Measurements from ENCODE around the gene LRPAP1.
"Not testable (repeated sequence)": the region's sequence is repeated elsewhere in the genome, so short reads cannot be mapped to it uniquely, and the experiment has no call there.

Gene LRPAP1, protein sequence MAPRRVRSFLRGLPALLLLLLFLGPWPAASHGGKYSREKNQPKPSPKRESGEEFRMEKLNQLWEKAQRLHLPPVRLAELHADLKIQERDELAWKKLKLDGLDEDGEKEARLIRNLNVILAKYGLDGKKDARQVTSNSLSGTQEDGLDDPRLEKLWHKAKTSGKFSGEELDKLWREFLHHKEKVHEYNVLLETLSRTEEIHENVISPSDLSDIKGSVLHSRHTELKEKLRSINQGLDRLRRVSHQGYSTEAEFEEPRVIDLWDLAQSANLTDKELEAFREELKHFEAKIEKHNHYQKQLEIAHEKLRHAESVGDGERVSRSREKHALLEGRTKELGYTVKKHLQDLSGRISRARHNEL

DNA sequence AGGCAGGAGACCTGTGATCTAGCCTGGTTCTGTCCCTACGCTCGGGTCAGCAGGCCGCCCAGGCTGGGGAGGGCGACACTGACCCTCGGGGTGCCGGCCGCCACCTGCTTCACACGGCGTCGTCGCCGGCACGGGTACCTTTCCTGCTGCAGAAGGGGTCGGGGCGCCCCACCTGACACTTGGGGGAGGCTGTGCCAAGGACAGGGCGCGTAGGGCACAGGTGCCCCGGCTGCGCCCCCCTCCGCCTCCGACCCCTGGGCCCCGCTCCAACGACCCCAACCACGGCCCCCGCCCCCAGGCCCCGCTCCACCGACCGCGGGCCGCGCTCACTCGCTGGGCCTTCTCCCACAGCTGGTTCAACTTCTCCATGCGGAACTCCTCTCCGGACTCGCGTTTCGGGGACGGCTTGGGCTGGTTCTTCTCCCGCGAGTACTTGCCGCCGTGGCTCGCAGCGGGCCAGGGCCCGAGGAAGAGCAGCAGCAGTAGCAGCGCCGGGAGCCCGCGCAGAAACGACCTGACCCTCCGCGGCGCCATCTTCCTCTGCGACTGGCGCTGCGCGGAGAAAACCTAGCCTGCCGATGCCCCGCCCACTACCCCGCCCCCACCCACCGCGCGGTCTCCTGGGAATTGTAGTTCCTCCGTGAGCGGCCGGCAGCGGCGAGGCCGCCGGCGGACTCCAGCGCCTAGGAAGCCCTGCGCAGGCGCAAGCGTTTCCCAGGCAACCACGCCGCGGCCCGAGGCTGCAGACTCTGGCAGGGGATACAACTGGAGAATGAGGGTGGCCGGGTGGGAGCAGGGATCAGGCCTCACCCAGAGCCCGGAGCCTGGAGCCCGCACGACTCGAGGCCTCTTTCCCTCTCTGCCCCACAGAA lies at the start of gene LRPAP1:
TSS of gene LRPAP1 (minus strand) at position 544 of the 872 bp plus-strand sequence. CDS start at position 534, 10 bp downstream.
- TF ChIP-seq, protein P1, sequence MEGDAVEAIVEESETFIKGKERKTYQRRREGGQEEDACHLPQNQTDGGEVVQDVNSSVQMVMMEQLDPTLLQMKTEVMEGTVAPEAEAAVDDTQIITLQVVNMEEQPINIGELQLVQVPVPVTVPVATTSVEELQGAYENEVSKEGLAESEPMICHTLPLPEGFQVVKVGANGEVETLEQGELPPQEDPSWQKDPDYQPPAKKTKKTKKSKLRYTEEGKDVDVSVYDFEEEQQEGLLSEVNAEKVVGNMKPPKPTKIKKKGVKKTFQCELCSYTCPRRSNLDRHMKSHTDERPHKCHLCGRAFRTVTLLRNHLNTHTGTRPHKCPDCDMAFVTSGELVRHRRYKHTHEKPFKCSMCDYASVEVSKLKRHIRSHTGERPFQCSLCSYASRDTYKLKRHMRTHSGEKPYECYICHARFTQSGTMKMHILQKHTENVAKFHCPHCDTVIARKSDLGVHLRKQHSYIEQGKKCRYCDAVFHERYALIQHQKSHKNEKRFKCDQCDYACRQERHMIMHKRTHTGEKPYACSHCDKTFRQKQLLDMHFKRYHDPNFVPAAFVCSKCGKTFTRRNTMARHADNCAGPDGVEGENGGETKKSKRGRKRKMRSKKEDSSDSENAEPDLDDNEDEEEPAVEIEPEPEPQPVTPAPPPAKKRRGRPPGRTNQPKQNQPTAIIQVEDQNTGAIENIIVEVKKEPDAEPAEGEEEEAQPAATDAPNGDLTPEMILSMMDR (IDR thresholded peaks at IDR 0.05; ENCODE audit: insufficient read depth, low read length, poor library complexity, severe bottlenecking), result no peak
- peak within 1 kb of the TSS; percentile 77 for H3K4me3 ChIP-seq (replicated peaks; ENCODE audit: low read depth, low read length)
- no peaks in the 10 kb centered on the region for H3K27me3 ChIP-seq (replicated peaks; ENCODE audit: control insufficient read depth, insufficient read depth, low read length)
- peak; percentile 91 for DNase-seq (ENCODE audit: extremely low read depth, insufficient read length)
- H3K36me3 ChIP-seq (ENCODE audit: control insufficient read depth, insufficient read depth, low read length), result peaks cover 5% of the 10 kb centered on the region

DNA sequence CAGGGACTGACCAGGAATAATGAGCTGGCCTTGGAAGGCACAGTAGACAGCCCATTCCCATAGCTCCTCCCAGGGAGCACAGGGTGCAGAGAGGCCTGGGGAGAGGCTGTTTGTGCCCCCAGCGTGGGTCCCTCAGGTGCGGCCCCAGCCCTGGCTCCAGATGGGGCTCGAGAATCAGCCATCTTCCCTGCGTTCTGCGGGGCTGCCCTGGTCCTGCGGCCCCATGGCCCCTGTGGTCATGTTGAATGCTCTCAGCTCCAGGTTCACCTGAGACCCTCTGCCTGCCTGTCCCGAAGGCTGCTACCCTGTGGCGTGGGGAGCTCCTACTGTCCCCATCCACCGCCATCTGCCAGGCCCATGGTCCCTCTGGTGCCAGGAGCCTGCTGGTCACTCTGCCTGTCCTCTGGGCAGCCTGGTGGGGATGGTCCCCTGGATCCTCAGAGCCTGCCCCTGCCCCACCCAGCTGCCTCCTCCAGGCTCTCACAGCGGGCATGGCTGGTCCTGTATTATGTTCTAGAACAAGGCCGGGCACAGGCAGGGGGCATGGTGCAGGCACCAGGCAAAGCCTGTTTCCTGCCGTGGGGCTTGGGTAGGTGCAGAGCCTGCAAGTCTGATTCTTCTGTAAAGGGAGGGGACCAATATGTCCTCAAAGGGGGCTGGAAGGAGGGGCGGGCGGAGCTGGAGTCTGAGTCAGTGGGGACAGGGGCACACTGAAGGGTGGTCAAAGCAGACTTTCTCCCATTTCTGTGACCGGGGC lies 49.3 kb upstream of the LRPAP1 start:
- not testable (repeated sequence) for H3K36me3 ChIP-seq (ENCODE audit: control insufficient read depth, insufficient read depth, low read length); DNase-seq (ENCODE audit: extremely low read depth, insufficient read length); H3K4me3 ChIP-seq (replicated peaks; ENCODE audit: low read depth, low read length); H3K27me3 ChIP-seq (replicated peaks; ENCODE audit: control insufficient read depth, insufficient read depth, low read length)

DNA sequence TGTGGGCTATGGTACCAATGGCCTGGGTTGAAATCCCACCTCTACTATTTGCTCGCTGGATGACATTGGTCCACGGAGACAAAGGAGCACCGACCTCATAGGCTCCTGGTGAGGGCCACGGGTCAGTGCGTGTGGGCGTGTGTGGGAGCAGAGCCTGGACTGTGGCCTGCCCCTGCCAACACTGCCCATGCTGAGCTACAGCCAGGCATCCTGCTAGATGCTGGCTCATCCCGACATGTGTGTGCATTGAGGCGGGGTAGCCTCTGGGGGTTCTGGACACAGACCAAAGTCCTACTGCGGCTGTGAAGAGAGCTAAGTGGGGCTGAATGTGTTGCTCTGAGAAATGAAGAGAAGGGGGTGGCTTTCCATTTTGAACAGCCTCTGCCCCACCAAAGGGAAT lies 48.6 kb upstream of the LRPAP1 start:
- DNase-seq (ENCODE audit: extremely low read depth, insufficient read length); H3K27me3 ChIP-seq (replicated peaks; ENCODE audit: control insufficient read depth, insufficient read depth, low read length); H3K36me3 ChIP-seq (ENCODE audit: control insufficient read depth, insufficient read depth, low read length); H3K4me3 ChIP-seq (replicated peaks; ENCODE audit: low read depth, low read length): not testable (repeated sequence)

DNA sequence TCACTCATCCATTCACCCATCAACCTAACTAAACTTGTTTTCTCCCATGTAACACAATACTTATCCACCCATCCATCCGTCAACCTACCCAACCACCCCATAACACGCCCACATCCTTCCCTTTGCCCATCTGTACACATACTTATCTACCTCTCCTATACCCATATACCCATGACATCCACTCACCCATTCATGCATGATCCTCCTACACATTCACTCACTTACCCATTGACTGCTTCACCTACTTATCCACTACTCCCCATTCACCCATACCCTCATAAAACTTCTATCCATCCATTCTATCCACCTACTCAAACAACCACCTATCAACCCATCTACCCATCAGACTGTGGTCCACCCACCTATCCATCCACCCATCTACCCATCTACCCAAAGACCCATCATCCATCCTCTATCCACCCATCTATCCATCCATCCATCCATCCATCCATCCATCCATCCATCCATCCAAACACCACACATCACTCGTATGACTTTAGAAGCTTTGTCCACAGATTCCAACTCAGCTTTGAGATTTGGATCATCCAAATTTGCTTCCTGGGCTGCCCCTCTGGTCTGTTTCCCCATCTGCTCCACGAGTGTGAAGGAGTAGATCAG lies 46.4 kb upstream of the LRPAP1 start:
- H3K36me3 ChIP-seq (ENCODE audit: control insufficient read depth, insufficient read depth, low read length); H3K4me3 ChIP-seq (replicated peaks; ENCODE audit: low read depth, low read length); H3K27me3 ChIP-seq (replicated peaks; ENCODE audit: control insufficient read depth, insufficient read depth, low read length); DNase-seq (ENCODE audit: extremely low read depth, insufficient read length): not testable (repeated sequence)

DNA sequence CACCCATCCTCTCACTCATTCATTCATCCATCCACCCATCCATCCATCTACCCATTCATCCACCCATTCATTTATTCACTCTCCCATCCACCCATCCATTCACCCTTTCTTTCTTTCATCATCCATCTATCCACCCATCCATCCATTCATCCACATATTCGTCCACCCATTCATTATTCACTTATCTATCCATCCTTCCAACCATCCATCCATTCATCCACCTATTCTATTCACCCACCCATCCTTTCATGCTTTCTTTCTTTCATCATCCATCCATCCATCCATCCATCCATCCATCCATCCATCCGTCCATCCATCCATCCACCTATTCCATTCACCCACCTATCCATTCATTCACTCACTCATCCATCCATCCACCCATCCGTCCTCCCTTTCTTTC lies 45.8 kb upstream of the LRPAP1 start:
- H3K4me3 ChIP-seq (replicated peaks; ENCODE audit: low read depth, low read length); DNase-seq (ENCODE audit: extremely low read depth, insufficient read length); H3K27me3 ChIP-seq (replicated peaks; ENCODE audit: control insufficient read depth, insufficient read depth, low read length); H3K36me3 ChIP-seq (ENCODE audit: control insufficient read depth, insufficient read depth, low read length): not testable (repeated sequence)

DNA sequence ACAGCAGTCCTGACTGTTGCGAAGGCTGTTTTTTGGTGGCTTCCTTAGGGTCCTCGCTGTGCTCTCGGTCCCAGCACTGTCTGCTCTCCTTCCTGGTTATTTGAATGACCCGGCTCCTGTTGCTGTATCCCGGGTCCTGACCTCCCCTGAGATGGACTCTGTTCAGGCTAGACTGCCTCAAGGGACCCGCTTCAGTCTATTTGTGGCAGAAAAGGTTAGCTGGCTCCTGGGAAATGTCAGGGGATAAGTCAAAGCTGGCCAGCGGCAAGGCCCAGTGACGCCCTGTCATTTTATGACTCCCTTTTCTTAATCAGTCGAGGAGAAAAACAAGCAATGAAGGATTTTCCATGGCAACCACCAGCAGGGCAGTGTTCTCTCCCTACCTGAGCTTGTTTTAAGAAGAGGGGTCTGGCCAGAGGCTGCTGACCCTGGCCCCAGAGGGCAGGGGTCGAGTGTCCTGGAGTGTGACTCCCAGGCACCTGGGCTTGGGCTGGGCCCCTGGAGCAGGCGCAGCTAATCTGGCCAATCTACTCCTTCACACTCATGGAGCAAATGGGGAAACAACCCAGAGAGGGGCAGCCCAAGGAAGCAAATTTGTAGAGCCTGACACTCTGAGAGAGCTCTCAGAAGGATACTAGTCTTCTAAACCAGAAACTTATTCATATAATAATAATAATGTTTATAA lies 45.1 kb upstream of the LRPAP1 start:
- not testable (repeated sequence) for H3K4me3 ChIP-seq (replicated peaks; ENCODE audit: low read depth, low read length); DNase-seq (ENCODE audit: extremely low read depth, insufficient read length); H3K27me3 ChIP-seq (replicated peaks; ENCODE audit: control insufficient read depth, insufficient read depth, low read length); H3K36me3 ChIP-seq (ENCODE audit: control insufficient read depth, insufficient read depth, low read length)

DNA sequence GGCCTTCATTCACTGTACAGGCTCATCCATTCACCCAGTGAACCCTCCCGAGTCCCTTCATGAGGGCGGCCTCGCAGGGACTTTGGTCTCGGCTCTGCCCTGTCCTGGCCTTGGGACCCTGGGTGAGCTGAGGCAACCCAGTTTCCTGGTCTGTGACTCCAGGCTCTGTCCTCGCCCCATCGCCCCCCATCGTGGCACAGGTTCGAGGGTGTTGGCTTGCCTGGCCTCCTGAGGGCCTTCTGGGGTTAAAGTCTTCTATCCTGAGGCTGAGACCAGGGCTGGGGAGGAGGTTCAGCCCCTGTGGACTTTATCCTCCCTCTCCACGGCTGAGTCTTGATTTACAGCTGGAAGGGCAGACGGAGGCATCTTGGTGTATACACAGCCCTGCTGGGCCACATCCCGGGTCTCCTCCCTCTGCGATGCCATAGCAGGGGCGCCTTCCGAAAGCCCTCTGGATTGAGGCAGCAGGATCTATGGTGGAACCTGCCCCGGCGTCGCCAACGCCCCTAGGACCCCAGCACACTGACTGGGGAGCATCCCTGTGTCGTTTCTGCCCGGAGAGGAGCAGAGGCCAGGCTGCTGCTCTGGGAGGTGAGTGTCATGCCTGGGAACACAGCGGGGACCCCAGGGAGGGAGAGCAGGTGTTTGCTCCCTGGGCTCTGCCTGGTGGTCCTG lies 44.4 kb upstream of the LRPAP1 start:
- DNase-seq (ENCODE audit: extremely low read depth, insufficient read length); H3K36me3 ChIP-seq (ENCODE audit: control insufficient read depth, insufficient read depth, low read length); H3K27me3 ChIP-seq (replicated peaks; ENCODE audit: control insufficient read depth, insufficient read depth, low read length); H3K4me3 ChIP-seq (replicated peaks; ENCODE audit: low read depth, low read length): not testable (repeated sequence)

DNA sequence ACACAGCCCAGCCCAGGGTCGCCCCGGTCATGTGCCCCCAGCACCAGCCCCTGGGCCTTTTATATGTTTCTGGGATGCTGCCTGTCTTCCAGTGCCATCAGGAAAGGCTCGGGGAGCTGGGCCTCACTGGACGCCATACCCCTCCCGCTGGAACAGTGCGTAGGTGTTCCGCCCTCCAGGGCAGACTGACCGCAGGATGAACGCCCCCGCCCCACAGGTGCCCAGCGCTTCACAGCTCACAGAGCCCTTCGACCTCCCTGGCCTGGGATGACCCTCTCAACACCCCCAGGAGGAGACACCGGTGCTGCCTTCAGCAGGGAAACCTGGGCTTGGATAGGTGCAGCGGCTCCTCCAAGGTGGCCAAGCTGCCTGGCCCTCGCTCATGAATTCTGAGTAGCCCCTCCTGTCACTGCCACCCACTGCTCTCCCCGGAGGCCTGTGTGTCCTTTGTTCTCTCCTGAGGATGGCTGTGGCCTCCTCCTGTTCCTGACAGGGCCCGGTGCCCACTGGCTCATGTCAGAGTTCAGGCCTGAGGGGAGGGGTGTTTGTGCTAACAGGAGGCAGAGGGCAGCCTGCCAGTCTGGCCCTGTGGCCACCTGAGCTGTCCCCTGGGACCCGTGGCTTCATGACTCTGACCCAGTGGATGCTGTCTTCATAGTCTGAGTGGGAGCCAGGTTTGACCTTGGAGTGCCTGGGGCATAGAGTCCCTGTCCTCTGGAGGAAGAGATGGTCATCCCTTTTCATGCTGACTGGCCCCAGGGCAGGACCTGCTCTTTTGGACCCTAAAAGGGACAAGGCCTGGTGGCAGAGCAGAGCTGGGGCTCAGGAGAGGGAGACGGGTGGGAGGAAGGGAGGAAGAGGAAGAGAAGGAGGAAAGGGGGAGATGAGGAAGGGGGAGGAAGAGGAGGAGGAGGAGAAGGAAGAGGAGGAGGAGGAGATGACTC lies 43.5 kb upstream of the LRPAP1 start:
- not testable (repeated sequence) for H3K36me3 ChIP-seq (ENCODE audit: control insufficient read depth, insufficient read depth, low read length); H3K27me3 ChIP-seq (replicated peaks; ENCODE audit: control insufficient read depth, insufficient read depth, low read length); H3K4me3 ChIP-seq (replicated peaks; ENCODE audit: low read depth, low read length); DNase-seq (ENCODE audit: extremely low read depth, insufficient read length)

DNA sequence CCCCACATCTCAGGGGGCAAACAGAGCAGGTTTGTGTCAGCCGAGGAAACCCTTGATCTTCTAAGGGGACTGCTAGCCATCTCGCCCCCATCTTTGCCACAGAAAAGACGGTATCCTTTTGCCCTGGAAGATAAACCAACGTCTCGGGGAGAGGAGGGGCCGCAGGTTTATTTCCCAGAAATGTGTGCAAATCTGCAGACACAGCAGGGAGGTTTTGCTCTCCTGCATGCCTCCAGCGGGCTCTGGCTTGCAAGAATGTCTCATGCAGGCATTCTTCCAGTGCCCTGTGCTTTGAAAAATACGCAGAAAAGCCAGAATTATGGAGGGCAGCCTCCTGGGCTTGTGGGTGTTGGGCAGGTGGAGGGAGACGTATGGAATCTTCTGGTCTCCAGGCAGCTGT lies 42.6 kb upstream of the LRPAP1 start:
- H3K27me3 ChIP-seq (replicated peaks; ENCODE audit: control insufficient read depth, insufficient read depth, low read length); H3K36me3 ChIP-seq (ENCODE audit: control insufficient read depth, insufficient read depth, low read length); H3K4me3 ChIP-seq (replicated peaks; ENCODE audit: low read depth, low read length): not testable (repeated sequence)

DNA sequence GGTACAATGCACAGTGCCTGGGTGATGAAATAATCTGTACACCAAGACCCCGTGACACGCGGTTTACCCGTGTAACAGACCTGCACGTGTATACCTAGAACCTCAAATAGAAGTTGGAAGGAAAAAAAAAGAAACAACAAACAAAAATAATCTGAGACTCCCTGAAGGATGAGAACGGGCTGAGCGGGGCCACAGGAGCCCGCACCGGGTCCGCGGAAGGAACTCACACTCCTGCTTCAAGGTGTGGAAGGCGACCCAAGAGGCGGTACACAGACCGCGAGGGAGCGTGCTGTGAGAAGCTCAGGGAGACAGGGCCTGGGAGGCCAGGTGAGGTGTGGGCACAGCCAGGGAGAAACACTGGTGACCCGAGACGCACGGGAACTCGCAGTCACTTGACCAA lies 42.1 kb upstream of the LRPAP1 start:
- H3K27me3 ChIP-seq (replicated peaks; ENCODE audit: control insufficient read depth, insufficient read depth, low read length); H3K4me3 ChIP-seq (replicated peaks; ENCODE audit: low read depth, low read length); DNase-seq (ENCODE audit: extremely low read depth, insufficient read length): not testable (repeated sequence)

More for the DNA sequence above, 42.6 kb upstream of the LRPAP1 start:
- DNase-seq (ENCODE audit: extremely low read depth, insufficient read length), result not testable (repeated sequence)

More for the DNA sequence above, 42.1 kb upstream of the LRPAP1 start:
- H3K36me3 ChIP-seq (ENCODE audit: control insufficient read depth, insufficient read depth, low read length), result not testable (repeated sequence)

All from GM06990 (cell line).